ENCODE results near the gene SSH3. TPM values are rescaled to one million over a fixed set of nuclear protein-coding genes. Genes with fewer than 3 reads are reported as not detected.

The SSH3 gene
- total and polyA plus RNA-seq, 2 of the 4 experiments (the other 2 are of a cell fraction), result 7.3 to 26.7 TPM

DNA sequence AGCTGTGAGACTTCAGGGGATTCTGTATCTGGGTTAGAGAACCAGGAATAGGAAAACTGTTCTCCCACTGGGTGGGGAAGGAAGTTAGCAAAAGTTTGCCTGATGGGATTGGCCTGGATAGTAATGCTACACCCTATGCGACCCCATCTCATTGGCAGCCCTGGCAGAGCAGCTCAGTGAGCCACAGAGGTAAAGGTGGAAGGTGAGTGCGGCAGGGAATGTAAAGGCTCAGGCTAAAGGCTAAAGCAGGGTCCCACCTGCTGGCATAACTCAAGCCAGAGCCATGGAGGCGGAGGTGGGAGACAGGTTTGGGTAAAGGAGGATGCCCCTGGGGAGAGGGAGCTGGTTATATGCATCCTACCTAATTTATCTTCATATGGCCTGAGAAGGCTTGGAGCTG, 18.7 kb downstream of the SSH3 start:
- Histone ChIP-seq H4K5ac (ENCODE audit: low read depth, low read length) (no peak overlapping the region), H2AK9ac (replicated peaks; ENCODE audit: low read depth, low read length, poor library complexity) (no peak overlapping the region), H3K4me3 (ENCODE audit: insufficient read depth, low read depth, low read length) (no peak overlapping the region), H3K14ac (replicated peaks; ENCODE audit: low read depth, low read length) (no peak overlapping the region), H2AK5ac (ENCODE audit: low read depth, low read length) (no peak overlapping the region), H2BK120ac (ENCODE audit: low read depth, low read length) (no peak overlapping the region), H3K9me3 (ENCODE audit: control insufficient read depth, insufficient read depth, low read length) (no peaks in the 10 kb centered on the region), H2AFZ (replicated peaks; ENCODE audit: low read length, poor library complexity) (no peak overlapping the region), H4K20me1 (ENCODE audit: insufficient read depth, low read length) (peaks cover 6% of the 10 kb centered on the region; the same call in 1 of the 2 replicates), H3K27ac (ENCODE audit: insufficient read depth, low read length) (no peak overlapping the region), H3K4ac (ENCODE audit: low read depth, low read length) (no peak overlapping the region), H4K8ac (ENCODE audit: low read depth in 2 of 2, low read length in 2 of 2) (no peak overlapping the region), H3K56ac (ENCODE audit: extremely low read depth, insufficient read depth, low read length) (no peak overlapping the region), H3K4me1 (ENCODE audit: control insufficient read depth, insufficient read depth, low read length) (0 out of 2 replicates have a peak, but pooled peaks cover 2% of the 10 kb centered on the region), H4K91ac (ENCODE audit: insufficient read depth, low read depth, low read length) (no peak overlapping the region), H3K18ac (ENCODE audit: low read depth, low read length) (no peak overlapping the region), H2BK20ac (ENCODE audit: low read depth, low read length) (no peak overlapping the region), H2BK5ac (ENCODE audit: low read depth, low read length, poor library complexity, severe bottlenecking) (no peak overlapping the region), H3K23ac (ENCODE audit: low read depth, low read length) (no peak overlapping the region), H3K79me1 (ENCODE audit: low read depth in 1 of 2, low read length in 2 of 2) (no peaks in the 10 kb centered on the region; a peak in 1 of 4 replicates), H3K9me1 (ENCODE audit: insufficient read depth, low read length) (peaks cover 3% of the 10 kb centered on the region; the same call in 1 of the 2 replicates), H2BK15ac (ENCODE audit: low read depth, low read length) (no peak overlapping the region), H3K9ac (ENCODE audit: low read depth, low read length) (no peak overlapping the region), H3K4me2 (ENCODE audit: low read depth, low read length) (no peak overlapping the region), H3K36me3 (ENCODE audit: control insufficient read depth, insufficient read depth, low read length) (no peaks in the 10 kb centered on the region), H3K27me3 (ENCODE audit: control insufficient read depth, insufficient read depth, low read length) (no peaks in the 10 kb centered on the region)
- ATAC-seq (ENCODE audit: low read depth) (no peak), DNase-seq (no peak)
- dilution Hi-C loops (cut with HindIII; ENCODE audit: low sequenced_read_pairs, unreplicated experiment) (no loop called here), intact Hi-C loops (cut with micrococcal nuclease) (no loop called here), in situ Hi-C loops (cut with MboI; ENCODE audit: low sequenced_read_pairs) (no loop called here)
- no TSS peak for BruUV-seq (replicated peaks)
- 69% methylated on average over 2 of the region's 3 CpGs; no CpG with 5 or more reads in 1 of the 2 experiments for WGBS, 2 experiments (ENCODE audit: extremely low coverage in 2 of 2, insufficient read length in 1 of 2)
- TF ChIP-seq CEBPB (IDR thresholded peaks at IDR 0.05; ENCODE audit: low read depth, low read length) (no peak), CHD1 (IDR thresholded peaks at IDR 0.05; ENCODE audit: low read depth, low read length) (no peak), BHLHE40 (IDR thresholded peaks at IDR 0.05; ENCODE audit: low read depth, low read length) (no peak), FOS (IDR thresholded peaks at IDR 0.05; ENCODE audit: low read depth, low read length) (no peak), USF2 (IDR thresholded peaks at IDR 0.05; ENCODE audit: low read depth, low read length) (no peak), CTCF (conservative IDR thresholded peaks at IDR 0.05; ENCODE audit: low read depth, low read length) (no peak), MAZ (IDR thresholded peaks at IDR 0.05; ENCODE audit: borderline replicate concordance, low read depth, low read length) (no peak), POLR2A (IDR thresholded peaks at IDR 0.05; ENCODE audit: low read depth, low read length) (no peak), MXI1 (IDR thresholded peaks at IDR 0.05; ENCODE audit: borderline replicate concordance, low read depth, low read length) (no peak), RFX5 (IDR thresholded peaks at IDR 0.05; ENCODE audit: low read depth, low read length) (no peak)
- TF ChIP-seq, protein P1, sequence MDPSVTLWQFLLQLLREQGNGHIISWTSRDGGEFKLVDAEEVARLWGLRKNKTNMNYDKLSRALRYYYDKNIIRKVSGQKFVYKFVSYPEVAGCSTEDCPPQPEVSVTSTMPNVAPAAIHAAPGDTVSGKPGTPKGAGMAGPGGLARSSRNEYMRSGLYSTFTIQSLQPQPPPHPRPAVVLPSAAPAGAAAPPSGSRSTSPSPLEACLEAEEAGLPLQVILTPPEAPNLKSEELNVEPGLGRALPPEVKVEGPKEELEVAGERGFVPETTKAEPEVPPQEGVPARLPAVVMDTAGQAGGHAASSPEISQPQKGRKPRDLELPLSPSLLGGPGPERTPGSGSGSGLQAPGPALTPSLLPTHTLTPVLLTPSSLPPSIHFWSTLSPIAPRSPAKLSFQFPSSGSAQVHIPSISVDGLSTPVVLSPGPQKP (IDR thresholded peaks at IDR 0.05; ENCODE audit: borderline replicate concordance, low read depth, low read length), result no peak
- POLR2A ChIA-PET (ENCODE audit: unreplicated experiment), result interaction anchor here (0.6 kb wide), 1 partner anchor 53 kb away, joined by 11 read pairs; no protein-coding TSS in a partner anchor
- CTCF ChIA-PET, result interaction anchor here (1.9 kb wide), 1 partner anchor 24 kb away, joined by 4 read pairs; no protein-coding TSS in a partner anchor
